T-helper 2 cell treated with Interferon-gamma antibody and Interleukin-4, amounts not matched to agents 5 μg/mL and 100 μg/mL, for 36 hours (primary cell): ENCODE data around the gene BAIAP2.

Experiments used
- DNase-seq: peaks from one replicate; pipeline ENCODE4 v3.0.0; 2021; ENCODE audit warnings: low spot score
- H3K27ac Mint-ChIP-seq: one replicate; pipeline ENCODE4 v1.8.0; 2021; ENCODE audit warnings: mild to moderate bottlenecking, mixed read lengths
- H3K27me3 Mint-ChIP-seq: one replicate; pipeline ENCODE4 v1.8.0; 2021; ENCODE audit warnings: low read depth, mixed read lengths
- H3K36me3 Mint-ChIP-seq: one replicate; pipeline ENCODE4 v1.8.0; 2021; ENCODE audit warnings: low read depth, mixed read lengths
- H3K4me1 Mint-ChIP-seq: one replicate; pipeline ENCODE4 v1.8.0; 2021; ENCODE audit warnings: low read depth, mixed read lengths
- H3K4me3 Mint-ChIP-seq: one replicate; pipeline ENCODE4 v1.8.0; 2022; ENCODE audit warnings: mild to moderate bottlenecking, moderate library complexity, mixed read lengths
- H3K9me3 Mint-ChIP-seq: one replicate; pipeline ENCODE4 v1.8.0; 2021; ENCODE audit warnings: mixed read lengths

BAIAP2 gene

GRCh38 chr17:81128338-81128737 is 93.4 kb downstream of the BAIAP2 start:
- no peaks in the 10 kb centered on the region for H3K27me3 Mint-ChIP-seq

GRCh38 chr17:81128774-81129173 is 93.8 kb downstream of the BAIAP2 start:
- H3K27me3 Mint-ChIP-seq: no peaks in the 10 kb centered on the region
- H3K9me3 Mint-ChIP-seq: no peaks in the 10 kb centered on the region
- no peak overlapping the region for H3K27ac Mint-ChIP-seq
- H3K4me1 Mint-ChIP-seq: no peaks in the 10 kb centered on the region
- H3K36me3 Mint-ChIP-seq: no peaks in the 10 kb centered on the region
- H3K4me3 Mint-ChIP-seq: no peak overlapping the region
- DNase-seq: no peak

More at GRCh38 chr17:81128338-81128737, 93.4 kb downstream of the BAIAP2 start:
- Mint-ChIP-seq H3K4me3 (no peak overlapping the region), H3K4me1 (no peaks in the 10 kb centered on the region), H3K36me3 (no peaks in the 10 kb centered on the region), H3K9me3 (no peaks in the 10 kb centered on the region), H3K27ac (no peak overlapping the region)
- no peak for DNase-seq

DNA sequence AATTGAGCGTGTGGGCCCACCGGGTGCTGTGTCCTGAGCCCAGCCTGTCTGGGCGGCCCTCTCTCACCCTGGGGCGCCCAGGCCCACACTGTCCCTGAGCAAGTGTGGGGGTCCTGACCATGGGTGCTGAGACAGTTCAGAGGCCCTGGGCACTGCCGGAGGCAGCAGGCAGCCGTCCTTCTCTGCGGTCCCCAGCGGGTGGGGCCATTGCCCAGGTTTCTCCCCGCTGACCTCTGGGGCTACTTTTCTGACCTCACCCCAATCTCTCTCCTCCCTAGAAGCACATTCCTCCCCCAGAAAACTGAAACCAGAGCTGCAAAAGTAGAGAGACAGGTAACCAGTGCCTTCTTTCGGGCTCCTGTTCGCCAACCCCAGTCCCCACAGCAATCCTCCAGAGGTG is 94.3 kb downstream of the BAIAP2 start:
- Mint-ChIP-seq H3K9me3 (no peaks in the 10 kb centered on the region), H3K36me3 (no peaks in the 10 kb centered on the region), H3K27me3 (no peaks in the 10 kb centered on the region), H3K27ac (no peak overlapping the region), H3K4me1 (no peaks in the 10 kb centered on the region), H3K4me3 (no peak overlapping the region)
- DNase-seq: no peak

- H3K4me1 Mint-ChIP-seq: no peaks in the 10 kb centered on the region
- no peaks in the 10 kb centered on the region for H3K36me3 Mint-ChIP-seq
- no peaks in the 10 kb centered on the region for H3K9me3 Mint-ChIP-seq
- no peaks in the 10 kb centered on the region for H3K27me3 Mint-ChIP-seq
- no peak overlapping the region for H3K27ac Mint-ChIP-seq
- DNase-seq: no peak
- no peak overlapping the region for H3K4me3 Mint-ChIP-seq
Observed at GRCh38 chr17:81129711-81130367, 94.9 kb downstream of the BAIAP2 start.

DNA sequence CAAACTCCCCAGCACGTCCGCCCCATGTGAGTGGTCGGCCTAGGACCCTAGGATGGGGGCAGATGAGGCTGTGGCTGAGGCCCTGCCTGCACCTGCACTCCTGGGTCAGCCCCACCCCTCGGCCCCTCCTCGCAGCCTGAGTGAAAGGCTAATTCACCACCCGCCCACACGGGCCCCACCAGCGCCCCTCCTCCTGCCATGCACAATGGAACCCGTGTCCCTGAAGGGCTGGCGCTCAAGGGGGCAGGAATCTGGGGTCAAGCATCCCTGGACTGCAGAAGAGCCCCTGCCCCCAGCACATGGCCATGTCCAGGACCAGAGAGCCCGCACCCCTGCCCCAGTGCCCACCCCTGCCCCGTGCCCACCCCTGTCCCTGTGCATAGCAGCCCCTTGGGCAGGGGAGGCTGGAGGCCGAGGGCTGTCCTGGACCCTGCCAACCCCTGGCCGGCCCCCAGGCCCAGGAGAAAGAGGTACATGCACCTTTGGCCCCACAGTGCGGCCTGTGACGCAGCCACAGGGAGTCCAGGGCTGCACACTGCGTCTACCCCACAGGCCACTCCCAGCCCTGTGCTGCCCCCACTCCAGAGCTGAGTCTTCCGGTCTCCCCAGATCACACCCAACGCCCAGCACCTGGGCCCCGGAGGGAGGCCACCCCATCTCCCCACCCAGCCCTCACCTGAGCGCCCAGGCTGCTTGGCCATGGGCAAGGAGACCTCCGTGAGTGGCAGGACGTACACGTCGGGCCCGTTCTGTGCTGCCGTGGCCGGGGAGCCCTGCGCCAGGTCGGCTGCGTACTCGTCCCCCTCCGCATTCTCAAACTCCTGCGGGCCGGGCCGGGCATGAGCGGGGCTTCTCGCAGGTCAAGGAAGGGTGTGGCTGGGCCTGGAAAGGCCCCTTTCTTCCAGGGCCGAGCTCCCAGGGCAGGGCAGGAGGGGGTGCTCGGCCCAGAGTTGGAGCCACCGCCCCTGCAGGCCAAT is 95.7 kb downstream of the BAIAP2 start:
- H3K27me3 Mint-ChIP-seq: no peaks in the 10 kb centered on the region
- H3K4me3 Mint-ChIP-seq: no peak overlapping the region
- no peaks in the 10 kb centered on the region for H3K4me1 Mint-ChIP-seq
- no peaks in the 10 kb centered on the region for H3K36me3 Mint-ChIP-seq
- no peak for DNase-seq
- H3K27ac Mint-ChIP-seq: no peak overlapping the region
- H3K9me3 Mint-ChIP-seq: no peaks in the 10 kb centered on the region

GRCh38 chr17:81131486-81132196 is 96.7 kb downstream of the BAIAP2 start:
- no peaks in the 10 kb centered on the region for H3K9me3 Mint-ChIP-seq
- no peak for DNase-seq
- no peaks in the 10 kb centered on the region for H3K27me3 Mint-ChIP-seq
- no peaks in the 10 kb centered on the region for H3K4me1 Mint-ChIP-seq
- H3K4me3 Mint-ChIP-seq: no peak overlapping the region
- no peak overlapping the region for H3K27ac Mint-ChIP-seq
- H3K36me3 Mint-ChIP-seq: no peaks in the 10 kb centered on the region

DNA sequence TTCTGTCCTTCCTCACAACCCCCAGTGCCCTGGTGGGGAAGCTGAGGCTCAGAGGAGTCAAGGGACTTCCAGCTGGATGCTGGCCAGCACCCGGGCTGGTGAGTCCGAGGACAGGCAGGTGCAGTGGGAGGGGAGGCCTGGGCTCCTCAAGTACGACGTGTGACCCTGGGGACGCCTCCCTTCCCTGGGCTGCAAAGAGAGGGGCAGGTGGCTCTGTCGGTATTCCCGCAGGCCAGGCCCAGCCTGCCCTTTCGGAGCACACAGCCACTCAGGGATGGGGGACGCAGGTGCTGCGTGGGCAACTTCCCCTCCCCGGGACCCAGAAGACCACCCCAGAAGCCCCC is 97.2 kb downstream of the BAIAP2 start:
- no peaks in the 10 kb centered on the region for H3K4me1 Mint-ChIP-seq
- H3K27me3 Mint-ChIP-seq: no peaks in the 10 kb centered on the region
- DNase-seq: no peak
- H3K27ac Mint-ChIP-seq: no peak overlapping the region
- H3K4me3 Mint-ChIP-seq: no peak overlapping the region
- H3K9me3 Mint-ChIP-seq: no peaks in the 10 kb centered on the region
- no peaks in the 10 kb centered on the region for H3K36me3 Mint-ChIP-seq

DNA sequence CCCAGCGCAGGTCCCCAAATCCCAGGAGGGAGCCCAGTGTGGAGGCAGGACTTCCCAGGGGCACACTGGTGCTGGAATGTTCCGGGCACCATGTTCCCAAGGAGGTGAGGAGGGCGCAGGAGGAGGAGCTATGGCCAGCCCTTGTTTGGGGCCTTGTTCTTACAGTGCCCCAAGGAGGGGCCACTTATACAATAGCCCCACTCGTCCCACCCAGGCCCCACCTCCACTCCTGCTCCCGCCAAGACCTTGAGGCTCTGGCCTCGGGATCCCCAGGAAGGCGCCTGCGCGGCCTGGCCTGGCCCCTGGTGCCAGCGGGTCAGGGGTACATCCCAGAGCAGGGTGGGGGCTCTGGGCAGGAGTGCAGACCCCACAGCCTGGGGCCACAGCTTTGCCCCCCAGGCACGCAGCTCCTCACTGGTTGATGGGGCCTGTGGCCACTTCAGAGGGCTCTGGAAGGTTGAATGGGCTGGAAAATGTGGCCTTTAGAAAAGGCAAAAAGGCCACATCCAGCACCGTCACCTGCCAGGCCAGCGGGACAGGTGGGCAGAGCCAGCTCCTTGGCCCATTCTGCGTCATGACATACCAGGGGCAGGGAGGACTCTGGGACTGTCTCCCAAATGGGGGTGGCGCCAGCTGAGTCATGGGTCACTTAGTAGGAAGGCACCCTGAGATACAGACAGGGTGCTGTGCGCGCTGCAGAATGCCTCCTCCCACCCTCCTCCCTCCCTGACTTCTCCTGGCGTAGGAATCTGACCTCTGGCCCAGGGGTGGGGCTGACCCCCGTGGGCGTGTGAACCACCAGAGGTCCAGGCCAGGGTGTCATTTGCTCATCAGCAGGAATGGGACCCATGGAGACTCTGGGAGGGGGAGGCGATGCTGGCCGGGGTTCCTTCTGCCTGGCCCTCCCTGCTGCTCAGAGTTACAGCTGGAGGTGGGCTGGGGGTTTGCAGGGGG is 98.1 kb downstream of the BAIAP2 start:
- H3K27ac Mint-ChIP-seq: no peak overlapping the region
- no peaks in the 10 kb centered on the region for H3K27me3 Mint-ChIP-seq
- peaks cover 7% of the 10 kb centered on the region for H3K9me3 Mint-ChIP-seq
- no peaks in the 10 kb centered on the region for H3K36me3 Mint-ChIP-seq
- no peaks in the 10 kb centered on the region for H3K4me1 Mint-ChIP-seq
- no peak for DNase-seq
- no peak overlapping the region for H3K4me3 Mint-ChIP-seq

- Mint-ChIP-seq H3K4me3 (no peak overlapping the region), H3K4me1 (no peaks in the 10 kb centered on the region), H3K9me3 (peaks cover 17% of the 10 kb centered on the region), H3K27ac (no peak overlapping the region), H3K36me3 (no peaks in the 10 kb centered on the region), H3K27me3 (no peaks in the 10 kb centered on the region)
- DNase-seq: no peak
Observed at GRCh38 chr17:81134064-81134781, 99.3 kb downstream of the BAIAP2 start.

- DNase-seq: no peak
- peaks cover 17% of the 10 kb centered on the region for H3K9me3 Mint-ChIP-seq
- no peaks in the 10 kb centered on the region for H3K27me3 Mint-ChIP-seq
- H3K4me3 Mint-ChIP-seq: no peak overlapping the region
- H3K27ac Mint-ChIP-seq: no peak overlapping the region
- no peaks in the 10 kb centered on the region for H3K4me1 Mint-ChIP-seq
- H3K36me3 Mint-ChIP-seq: no peaks in the 10 kb centered on the region
Observed at GRCh38 chr17:81135505-81136278, 100.7 kb downstream of the BAIAP2 start.

DNA sequence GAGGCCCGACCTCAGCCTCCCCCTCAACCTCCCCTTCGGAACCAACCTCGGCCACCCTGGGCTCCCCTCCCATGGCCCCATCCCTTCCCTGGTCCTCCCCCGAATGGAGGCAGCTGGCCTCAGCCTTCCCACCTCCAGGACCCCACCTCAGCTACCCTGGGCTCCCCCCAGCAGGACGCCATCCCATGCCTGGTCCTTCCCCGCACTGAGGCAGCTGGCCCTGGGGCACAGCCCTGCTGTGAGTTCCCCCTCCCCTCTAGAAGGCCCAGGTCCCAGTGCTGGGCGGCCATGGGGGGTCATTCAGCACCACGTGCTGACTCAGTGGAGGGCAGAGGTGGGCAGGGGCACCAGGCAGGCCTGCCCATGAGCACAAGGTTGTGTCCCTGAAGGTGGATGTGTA is 101.4 kb downstream of the BAIAP2 start:
- no peak overlapping the region for H3K27ac Mint-ChIP-seq
- no peak for DNase-seq
- no peak overlapping the region for H3K4me3 Mint-ChIP-seq
- H3K27me3 Mint-ChIP-seq: no peaks in the 10 kb centered on the region
- peaks cover 17% of the 10 kb centered on the region for H3K9me3 Mint-ChIP-seq
- H3K36me3 Mint-ChIP-seq: no peaks in the 10 kb centered on the region
- no peaks in the 10 kb centered on the region for H3K4me1 Mint-ChIP-seq

DNA sequence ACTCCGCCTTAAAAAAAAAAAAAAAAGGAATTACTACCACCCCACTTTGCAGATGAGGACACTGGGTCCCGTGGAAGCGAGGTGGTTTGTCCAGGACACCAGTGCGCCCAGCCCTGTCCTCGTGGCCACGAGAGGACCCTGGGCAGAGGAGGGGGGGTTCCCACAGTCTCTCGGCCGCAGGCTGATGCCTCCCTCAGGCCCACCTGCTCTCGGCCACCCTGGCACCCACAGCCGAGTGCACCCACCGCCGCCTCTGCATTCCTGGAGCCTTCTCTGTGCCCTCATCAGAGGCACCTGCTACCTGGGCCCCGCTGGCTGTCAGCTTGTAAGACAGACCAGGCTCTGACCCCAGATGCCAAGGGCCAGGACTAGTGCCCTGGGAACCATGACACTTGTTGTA is 102.3 kb downstream of the BAIAP2 start:
- Mint-ChIP-seq H3K4me3 (no peak overlapping the region), H3K36me3 (no peaks in the 10 kb centered on the region), H3K27me3 (no peaks in the 10 kb centered on the region), H3K4me1 (no peaks in the 10 kb centered on the region), H3K27ac (no peak overlapping the region), H3K9me3 (peaks cover 17% of the 10 kb centered on the region)
- DNase-seq: no peak
